ENCODE results near the gene OSGIN1. TPM values are rescaled to one million over a fixed set of nuclear protein-coding genes. Genes with fewer than 3 reads are reported as not detected.

OSGIN1 gene
- total RNA-seq, 1 experiment from 2014 or later: 1.7 TPM

GRCh38 chr16:83972256-83973008, 19.4 kb downstream of the OSGIN1 start (continued):
- TF ChIP-seq ZNF532 (CRISPR knock-in tag; IDR thresholded peaks at IDR 0.05; ENCODE audit: borderline replicate concordance) (no peak), ERG (CRISPR knock-in tag; IDR thresholded peaks at IDR 0.05) (no peak), SMAD3 (CRISPR knock-in tag; IDR thresholded peaks at IDR 0.05; ENCODE audit: borderline replicate concordance) (no peak), NR2C2 (CRISPR knock-in tag; IDR thresholded peaks at IDR 0.05) (no peak), ARID4B (CRISPR knock-in tag; IDR thresholded peaks at IDR 0.05; ENCODE audit: borderline replicate concordance) (no peak), FOXK1 (CRISPR knock-in tag; IDR thresholded peaks at IDR 0.05) (no peak), SOX15 (CRISPR knock-in tag; IDR thresholded peaks at IDR 0.05) (no peak), CREB1 (CRISPR knock-in tag; IDR thresholded peaks at IDR 0.05) (no peak), IRF1 (CRISPR knock-in tag; IDR thresholded peaks at IDR 0.05) (no peak), NFE2L1 (CRISPR knock-in tag; IDR thresholded peaks at IDR 0.05) (no peak)

- DNase-seq (ENCODE audit: low spot score): no peak
- no peak for ATAC-seq
- H3K4me3 Mint-ChIP-seq: no peak overlapping the region
- peaks cover 7% of the 10 kb centered on the region for H3K4me1 Mint-ChIP-seq
- no peak overlapping the region for H3K27ac Mint-ChIP-seq
- H3K27me3 Mint-ChIP-seq (ENCODE audit: low read depth): peaks cover 12% of the 10 kb centered on the region
- H3K36me3 Mint-ChIP-seq: peaks cover 4% of the 10 kb centered on the region
- peaks cover 6% of the 10 kb centered on the region for H3K9me3 Mint-ChIP-seq
- POLR2A ChIA-PET: no interaction called here
- CTCF ChIA-PET: interaction anchor here (1.2 kb wide), 1 partner anchor 41 kb away, joined by 4 read pairs; no protein-coding TSS in a partner anchor
- TF ChIP-seq MAX (CRISPR knock-in tag; IDR thresholded peaks at IDR 0.05) (no peak), IRF1 (CRISPR knock-in tag; IDR thresholded peaks at IDR 0.05) (no peak), FOXK1 (CRISPR knock-in tag; IDR thresholded peaks at IDR 0.05) (no peak), PREB (CRISPR knock-in tag; IDR thresholded peaks at IDR 0.05; ENCODE audit: borderline replicate concordance) (no peak), FOXP4 (CRISPR knock-in tag; IDR thresholded peaks at IDR 0.05) (no peak), PRDM15 (CRISPR knock-in tag; IDR thresholded peaks at IDR 0.05) (no peak)
Observed at GRCh38 chr16:83973077-83973476, 20.0 kb downstream of the OSGIN1 start.

Measured in WTC11 (cell line).